ENCODE measurements around the gene DRD4.
A peak's percentile ranks its signal among the peaks of the same experiment; 100 is the strongest.

DRD4 gene

DNA sequence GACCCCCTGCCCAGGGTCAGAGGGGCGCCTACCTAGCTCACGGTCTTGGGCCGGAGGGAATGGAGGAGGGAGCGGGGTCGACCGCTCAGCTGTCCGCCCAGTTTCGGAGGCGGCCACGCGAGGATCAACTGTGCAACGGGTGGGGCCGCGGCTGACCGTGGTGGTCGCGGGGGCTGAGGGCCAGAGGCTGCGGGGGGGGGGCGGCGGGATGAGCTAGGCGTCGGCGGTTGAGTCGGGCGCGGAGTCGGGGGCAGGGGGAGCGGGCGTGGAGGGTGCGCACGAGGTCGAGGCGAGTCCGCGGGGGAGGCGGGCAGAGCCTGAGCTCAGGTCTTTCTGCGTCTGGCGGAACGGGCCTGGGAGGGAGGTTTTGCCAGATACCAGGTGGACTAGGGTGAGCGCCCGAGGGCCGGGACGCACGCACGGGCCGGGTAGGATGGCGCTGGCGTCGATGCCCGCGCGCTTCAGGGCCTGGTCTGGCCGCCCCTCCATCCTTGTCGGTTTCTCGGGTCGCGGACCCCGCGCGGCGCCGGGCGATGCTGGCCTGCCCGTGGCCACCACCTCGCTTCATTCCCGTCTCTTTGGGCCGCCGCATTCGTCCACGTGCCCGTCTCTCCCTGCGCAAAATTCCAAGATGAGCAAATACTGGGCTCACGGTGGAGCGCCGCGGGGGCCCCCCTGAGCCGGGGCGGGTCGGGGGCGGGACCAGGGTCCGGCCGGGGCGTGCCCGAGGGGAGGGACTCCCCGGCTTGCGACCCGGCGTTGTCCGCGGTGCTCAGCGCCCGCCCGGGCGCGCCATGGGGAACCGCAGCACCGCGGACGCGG is at the start of gene DRD4:
Gene DRD4 (plus strand): TSS at position 759 of the 822 bp plus-strand sequence. CDS start 36 bp downstream, at position 795.
- DNase-seq = no peak

DNA sequence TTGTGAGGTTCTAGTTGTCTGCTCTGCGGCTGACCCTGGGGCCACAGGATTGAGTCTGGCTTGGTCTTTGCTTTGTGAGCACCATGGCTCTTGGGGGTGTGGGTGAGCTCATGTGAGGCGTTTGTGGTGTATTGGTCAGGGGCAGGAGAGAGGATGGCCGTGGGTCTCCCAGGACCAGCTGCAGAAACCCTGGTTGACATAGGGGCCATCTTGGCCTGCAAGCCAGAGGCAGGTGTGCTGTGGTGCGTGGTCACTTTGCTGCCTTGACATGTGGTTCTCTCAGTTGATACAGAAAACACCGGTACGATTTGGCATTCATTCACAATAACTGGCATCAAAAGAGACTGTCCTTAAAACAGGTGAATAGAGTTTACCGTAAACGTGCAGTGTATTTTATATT is 49.5 kb upstream of the DRD4 start:
- DNase-seq = no peak

DNA sequence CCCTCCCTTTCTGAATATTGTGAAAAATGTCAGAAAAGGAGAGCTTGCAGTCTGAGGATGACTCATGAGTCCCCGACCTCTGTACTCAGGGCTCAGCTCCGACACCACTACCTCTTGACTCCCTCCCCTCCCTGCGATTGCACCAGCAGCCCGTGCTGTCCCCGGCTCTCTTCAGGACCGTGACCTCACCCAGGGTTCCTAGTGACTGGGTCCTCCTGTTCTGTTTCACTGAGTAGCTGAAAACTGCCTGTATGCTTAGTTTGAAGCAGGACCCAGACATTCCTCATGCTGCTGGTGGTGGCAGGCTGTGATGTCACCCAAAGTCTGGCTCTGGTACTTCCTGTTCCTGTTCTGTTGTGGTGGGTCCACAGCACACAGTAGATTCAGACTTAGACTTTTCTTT is 49.1 kb upstream of the DRD4 start:
- peak; percentile 62 to 66 for DNase-seq

DNA sequence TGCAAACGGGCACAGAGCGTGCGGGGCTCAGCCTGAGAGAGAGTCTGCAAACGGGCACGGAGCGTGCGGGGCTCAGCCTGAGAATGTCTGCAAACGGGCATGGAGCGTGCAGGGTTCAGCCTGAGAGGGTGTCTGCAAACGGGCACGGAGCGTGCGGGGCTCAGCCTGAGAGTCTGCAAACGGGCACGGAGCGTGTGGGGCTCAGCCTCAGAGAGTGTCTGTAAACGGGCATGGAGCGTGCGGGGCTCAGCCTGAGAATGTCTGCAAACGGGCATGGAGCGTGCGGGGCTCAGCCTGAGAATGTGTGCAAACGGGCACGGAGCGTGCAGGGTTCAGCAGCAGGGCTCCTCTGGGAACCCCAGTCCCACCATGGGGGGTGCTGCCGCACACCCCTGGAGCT is 47.3 kb upstream of the DRD4 start:
- DNase-seq = no peak

DNA sequence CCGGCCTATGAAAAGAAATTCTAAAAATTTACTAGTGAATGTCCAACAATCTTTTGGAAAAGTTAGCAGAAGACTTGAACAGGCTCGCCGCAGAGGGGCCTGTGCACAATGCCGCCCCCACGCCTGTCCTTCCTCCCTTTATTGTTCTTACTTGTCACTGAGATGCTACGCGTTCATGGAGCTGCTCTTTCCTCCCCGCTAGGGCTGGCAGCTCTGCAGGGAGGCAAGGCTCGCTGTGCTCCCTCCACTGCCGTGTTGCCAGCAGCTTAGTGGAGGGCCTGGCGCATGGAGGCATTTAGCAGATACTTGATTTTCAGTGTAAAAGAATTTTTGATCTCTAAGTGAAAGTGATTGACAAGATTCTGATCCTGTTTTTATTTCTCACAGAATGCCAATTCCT is 46.1 kb upstream of the DRD4 start:
- no peak for DNase-seq

DNA sequence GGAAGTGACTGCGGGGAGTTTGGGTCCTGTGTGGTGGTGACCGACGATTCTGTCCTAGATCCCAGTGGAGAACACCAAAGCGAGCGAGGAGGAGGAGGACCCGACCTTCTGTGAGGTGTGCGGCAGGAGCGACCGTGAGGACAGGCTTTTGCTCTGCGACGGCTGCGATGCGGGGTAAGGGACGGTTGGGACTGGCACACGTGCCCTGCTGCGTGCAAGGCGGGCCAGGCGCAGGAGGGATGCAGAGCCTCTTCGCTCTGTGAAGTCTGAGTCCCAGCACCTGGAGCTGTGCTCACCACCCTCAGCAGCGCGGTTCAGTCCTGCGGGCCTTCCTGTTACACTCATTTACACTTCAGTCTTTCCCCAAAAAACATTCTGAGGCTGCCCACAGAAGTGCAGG is 44.6 kb upstream of the DRD4 start:
- no peak for DNase-seq

DNA sequence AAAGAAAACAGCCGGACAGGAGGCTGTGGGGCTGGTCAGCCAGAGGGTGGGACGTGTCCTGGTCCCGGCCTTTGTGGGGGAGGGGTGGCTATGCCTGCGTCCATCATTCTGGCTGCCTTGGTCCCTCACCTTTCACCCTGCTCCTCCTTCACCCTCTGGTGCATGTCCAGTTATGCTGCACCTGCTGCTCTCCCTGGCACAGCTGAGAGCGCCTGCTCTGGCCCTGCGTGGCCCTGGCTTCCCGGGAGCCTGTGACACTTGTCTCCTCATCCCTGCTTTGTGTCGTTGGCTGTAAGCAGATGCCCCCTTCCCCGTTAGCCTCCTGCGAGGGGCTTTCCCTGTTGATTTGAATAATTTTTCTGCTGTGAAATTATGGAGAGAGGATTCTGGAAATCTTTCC is 44.2 kb upstream of the DRD4 start:
- DNase-seq = no peak

DNA sequence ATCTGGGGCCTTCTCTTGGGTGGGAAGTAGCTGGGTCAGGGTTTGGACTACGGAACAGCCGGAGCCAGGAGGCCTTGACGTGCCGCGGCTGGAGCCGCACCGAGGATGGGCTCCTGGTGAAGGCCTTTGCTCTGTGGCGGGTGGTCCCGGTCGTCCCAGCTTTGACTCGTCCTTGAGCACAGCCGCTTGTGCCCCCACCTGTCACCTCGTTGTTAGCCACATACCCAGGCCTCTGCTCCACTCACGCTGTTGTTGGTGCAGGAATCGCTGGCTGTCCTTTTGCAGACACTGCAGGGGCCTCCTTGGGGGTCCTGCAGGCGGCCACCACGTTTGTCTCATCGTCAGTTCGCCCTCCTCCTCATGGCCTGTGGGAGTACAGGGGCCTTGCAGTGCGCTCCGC is 43.7 kb upstream of the DRD4 start:
- DNase-seq = no peak

DNA sequence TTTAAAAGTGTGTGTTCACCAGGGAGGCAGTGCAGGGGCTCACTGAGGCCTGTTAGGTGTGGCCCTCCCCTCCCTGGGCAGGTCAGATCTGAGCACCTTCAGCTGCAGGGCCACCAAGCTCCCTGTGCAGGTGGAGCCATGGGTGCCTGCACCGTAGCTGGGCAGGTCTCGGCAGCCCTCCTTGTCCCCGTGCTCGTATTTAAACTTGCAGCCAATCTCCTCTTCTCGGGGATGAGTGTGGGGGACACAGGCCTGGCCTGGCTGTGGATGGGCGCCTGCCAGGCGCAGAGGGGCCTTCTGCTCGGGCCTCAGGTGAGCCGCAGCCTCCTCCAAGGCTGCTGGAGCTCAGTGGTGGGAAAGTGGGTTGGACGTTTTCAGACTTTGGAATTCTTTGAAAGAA is 41.7 kb upstream of the DRD4 start:
- DNase-seq = no peak

DNA sequence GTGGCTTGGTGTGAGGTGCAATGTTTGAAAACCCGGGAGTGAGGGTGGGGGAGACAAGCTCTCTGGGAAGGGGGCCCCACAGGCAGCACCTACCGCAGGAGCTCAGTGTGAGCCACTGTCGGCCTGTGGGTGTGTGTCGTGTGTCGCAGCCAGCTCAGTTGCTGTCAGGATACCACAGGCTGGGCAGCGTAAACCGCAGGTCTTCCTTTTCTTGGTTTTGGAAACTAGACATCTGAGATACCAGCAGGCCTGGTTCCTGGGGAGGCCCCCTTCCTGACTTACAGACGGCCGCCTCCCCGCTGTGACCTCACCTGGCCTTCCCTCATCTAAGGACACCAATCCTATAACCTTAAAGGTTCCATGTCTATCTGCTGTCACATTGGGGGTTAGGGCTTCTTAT is 40.7 kb upstream of the DRD4 start:
- no peak for DNase-seq

DNA sequence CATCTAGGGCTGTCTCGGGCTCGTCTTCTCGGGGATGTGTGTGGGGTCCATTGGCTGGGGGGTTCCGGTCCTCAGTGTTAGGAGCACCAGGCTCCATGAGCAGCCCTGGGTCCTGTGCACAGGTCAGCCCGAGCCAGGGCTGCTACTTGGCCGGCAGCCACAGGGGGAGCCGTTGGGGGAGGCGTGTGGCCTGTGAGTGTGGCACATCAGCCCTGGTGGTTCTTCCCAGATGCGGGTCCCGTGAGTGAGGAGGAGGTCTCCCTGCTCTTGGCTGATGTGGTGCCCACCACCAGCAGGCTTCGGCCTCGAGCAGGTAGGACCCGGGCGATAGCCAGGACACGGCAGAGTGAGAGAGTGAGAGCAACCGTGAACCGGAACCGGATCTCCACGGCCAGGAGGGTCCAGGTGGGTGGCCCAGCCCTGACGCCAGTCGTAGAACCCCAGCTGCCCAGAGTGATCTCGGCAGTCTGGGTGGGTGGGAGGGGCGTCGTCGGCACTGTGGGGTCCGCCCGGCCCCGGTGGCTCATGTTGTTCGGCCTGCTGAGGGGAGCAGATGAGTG is 39.8 kb upstream of the DRD4 start:
- DNase-seq = no peak

DNA sequence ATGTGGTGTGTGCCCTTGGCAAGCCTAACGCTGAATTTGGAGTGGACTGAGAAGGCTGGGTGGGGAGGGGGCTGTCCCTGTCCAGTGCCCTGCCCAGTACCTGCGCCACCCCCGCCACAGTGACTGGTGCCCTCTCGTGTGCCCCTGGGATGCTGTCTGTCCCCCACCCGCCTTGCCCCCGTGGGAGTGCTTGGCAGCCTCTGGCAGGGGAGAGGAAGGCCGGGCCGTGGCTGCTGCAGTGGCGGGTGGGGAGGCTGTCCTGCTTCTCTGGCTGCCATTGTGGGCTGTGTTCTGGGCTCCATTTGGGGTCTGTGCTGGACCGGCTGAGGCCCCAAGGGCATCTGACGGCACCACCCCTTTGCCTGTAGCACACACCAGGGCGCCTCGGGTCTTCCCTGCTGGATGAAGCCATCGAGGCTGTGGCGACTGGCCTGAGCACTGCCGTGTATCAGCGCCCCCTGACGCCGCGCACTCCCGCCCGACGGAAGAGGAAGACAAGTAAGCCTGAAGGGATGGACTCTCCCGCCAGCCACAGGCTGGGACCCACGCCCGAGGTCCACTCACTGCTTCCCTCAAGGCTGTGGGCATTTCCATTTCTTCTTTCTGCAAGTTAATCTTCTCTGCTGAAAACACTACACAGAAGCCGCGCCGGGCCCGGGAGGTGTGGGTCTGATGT is 38.9 kb upstream of the DRD4 start:
- DNase-seq = no peak

DNA sequence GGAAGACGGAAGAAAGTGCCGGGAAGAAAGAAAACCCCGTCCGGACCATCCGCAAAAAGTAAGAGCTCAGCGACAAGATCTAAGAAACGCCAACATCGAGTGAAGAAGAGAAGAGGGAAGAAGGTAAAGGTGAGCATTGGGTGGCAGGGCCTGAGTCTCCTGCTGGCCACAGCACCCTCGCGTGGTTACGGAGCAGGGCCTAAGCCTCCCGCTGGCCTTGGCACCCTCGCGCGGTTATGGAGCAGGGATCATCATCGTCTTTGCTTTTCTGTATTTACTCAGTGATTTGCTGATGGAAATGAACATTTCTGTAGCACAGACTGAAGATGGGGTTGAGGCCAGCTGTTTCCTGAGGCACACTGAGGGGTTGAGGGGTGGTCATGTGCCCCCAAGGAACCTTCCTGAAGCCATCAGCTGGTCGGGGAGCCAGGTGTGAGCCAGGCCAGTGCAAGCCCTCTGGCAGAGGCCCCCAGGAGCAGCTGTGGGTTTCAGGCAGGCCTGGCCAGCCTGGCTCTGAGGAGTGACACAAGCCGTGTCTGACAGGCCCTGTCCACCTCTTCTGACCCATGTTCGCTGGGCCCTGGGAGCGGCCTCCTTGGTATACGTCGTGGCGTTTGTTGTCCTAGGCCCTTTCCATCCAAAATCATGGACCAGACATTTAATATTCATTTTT is 35.4 kb upstream of the DRD4 start:
- DNase-seq = no peak

DNA sequence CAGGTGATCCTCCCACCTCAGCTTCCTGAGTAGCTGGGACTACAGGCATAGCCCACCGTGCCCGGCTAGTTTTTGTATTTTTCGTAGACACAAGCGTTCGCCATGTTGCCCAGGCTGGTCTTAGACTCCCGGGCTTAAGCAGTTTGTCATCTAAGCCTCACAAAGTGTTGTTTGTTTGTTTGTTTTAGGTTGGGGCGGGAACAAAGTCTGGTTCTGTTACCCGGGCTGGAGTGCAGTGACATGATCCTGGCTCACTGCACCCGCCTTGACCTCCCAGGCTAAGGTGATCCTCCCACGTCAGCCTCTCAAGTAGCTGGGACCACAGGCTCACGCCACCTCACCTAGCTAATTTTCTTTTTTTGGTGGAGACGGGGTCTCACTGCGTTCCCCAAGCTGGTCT is 33.9 kb upstream of the DRD4 start:
- no peak for DNase-seq

DNA sequence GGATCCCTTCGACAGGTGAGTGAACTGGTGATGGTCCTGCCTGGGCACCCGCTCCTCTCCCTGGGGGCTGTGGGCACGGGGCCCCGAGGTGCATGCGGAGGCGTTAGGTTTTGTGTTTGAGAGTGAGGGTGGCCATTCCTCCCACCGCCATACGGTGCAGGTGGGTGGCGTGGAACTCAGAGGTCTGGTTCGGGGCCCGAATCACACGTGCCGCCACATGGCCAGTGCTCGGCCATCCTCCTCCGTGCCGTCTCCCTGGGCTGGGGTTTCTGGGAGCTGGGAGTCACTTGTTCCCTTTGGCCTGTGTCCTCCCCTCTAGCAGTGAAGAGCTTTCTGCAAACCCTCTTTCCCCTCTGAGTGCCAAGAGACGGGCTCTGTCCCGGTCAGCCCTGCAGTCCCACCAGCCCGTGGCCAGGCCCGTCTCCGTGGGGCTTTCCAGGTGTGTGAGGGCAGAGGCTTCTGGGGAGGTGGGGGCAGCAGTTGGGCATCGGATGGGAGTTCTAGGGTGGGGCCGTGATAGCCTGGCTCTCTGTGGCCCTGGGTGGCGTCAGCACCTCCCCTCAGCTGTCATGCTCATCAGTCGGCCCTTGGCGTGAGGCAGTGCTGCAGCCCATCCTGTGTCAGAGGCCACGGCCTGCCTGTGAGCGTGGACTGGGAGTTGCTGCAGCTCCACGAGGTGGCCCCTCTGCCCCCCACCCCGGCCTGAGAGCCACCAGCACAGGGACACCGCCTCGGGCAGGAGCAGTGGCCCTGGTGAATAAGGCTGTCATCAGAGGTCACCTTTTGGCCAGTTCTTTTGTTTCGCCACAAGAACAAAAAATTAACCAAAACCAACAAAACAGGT is 31.6 kb upstream of the DRD4 start:
- no peak for DNase-seq

DNA sequence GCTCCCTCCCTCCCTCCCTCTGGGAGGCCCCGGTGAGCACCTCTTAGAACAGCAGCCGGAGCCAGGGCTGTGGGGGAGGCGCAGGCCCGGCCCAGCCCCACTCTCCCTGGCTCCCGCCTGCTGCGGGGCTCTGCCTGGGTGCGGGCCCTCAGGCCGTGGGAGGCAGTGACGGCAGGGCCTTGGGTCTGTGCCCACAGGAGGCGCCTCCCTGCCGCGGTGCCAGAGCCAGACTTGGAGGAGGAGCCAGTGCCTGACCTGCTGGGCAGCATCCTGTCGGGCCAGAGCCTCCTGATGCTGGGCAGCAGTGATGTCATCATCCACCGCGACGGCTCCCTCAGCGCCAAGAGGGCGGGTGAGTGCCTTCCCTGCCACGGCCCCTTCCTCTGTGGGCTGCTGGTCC is 30.8 kb upstream of the DRD4 start:
- DNase-seq = no peak

DNA sequence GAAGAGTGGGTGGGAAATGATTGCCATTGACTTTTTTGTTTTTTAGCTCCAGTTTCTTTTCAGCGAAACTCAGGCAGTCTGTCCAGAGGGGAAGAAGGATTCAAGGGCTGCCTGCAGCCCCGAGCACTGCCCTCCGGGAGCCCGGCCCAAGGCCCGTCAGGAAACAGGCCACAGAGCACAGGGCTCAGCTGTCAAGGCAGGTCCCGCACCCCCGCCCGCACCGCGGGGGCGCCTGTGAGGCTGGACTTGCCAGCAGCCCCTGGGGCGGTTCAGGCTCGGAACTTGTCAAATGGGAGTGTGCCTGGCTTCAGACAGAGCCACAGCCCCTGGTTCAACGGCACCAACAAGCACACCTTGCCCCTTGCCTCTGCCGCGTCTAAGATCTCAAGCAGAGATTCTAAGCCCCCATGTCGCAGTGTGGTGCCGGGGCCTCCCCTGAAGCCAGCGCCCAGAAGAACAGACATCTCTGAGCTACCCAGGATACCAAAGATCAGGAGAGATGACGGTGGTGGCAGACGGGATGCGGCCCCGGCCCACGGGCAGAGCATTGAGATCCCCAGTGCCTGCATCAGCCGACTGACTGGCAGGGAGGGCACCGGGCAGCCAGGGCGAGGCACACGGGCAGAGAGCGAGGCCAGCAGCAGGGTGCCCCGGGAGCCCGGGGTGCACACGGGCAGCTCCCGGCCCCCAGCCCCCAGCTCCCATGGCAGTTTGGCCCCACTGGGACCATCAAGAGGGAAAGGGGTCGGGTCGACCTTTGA is 29.9 kb upstream of the DRD4 start:
- no peak for DNase-seq

DNA sequence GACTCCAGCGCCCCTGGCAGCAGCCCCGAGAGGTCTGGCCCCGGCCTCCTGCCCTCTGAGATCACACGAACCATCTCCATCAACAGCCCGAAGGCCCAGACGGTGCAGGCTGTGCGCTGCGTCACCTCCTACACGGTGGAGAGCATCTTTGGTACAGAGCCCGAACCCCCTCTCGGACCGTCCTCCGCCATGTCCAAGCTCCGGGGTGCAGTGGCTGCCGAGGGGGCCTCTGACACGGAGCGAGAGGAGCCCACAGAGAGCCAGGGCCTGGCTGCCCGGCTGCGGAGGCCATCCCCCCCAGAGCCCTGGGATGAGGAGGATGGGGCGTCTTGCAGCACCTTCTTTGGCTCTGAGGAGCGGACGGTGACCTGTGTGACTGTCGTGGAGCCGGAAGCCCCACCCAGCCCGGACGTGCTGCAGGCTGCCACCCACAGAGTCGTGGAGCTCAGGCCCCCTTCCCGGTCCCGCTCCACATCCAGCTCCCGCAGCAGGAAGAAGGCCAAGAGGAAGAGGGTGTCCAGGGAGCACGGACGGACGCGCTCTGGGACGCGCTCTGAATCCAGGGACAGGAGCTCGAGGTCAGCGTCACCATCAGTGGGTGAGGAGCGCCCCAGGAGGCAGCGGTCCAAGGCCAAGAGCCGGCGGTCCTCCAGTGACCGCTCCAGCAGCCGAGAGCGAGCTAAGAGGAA is 29.0 kb upstream of the DRD4 start:
- DNase-seq = no peak

DNA sequence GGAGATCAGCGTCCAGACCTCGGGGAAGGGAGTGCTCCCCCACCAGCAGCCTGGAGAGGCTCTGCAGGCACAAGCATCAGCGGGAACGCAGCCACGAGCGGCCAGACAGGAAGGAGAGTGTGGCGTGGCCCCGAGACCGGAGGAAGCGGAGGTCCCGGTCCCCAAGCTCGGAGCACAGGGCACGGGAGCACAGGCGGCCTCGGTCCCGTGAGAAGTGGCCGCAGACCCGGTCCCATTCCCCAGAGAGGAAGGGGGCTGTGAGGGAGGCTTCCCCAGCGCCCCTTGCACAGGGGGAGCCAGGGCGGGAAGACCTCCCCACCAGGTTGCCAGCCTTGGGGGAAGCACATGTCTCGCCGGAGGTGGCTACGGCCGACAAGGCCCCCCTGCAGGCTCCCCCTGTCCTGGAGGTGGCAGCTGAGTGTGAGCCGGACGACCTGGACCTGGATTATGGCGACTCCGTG is 28.2 kb upstream of the DRD4 start:
- no peak for DNase-seq

DNA sequence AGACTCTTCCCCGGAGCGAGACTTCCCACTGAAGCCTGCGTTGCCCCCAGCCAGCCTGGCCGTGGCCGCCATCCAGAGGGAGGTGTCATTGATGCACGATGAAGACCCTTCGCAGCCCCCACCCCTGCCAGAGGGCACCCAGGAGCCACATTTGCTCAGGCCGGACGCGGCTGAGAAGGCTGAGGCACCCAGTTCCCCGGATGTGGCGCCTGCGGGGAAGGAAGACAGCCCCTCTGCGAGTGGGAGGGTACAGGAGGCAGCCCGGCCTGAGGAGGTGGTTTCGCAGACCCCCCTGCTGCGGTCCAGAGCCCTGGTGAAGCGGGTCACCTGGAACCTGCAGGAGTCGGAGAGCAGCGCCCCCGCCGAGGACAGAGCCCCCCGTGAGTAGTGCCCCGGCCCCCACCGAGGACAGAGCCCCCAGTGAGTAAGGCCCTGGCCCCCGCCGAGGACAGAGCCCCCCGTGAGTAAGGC is 27.7 kb upstream of the DRD4 start:
- DNase-seq = no peak

DNA sequence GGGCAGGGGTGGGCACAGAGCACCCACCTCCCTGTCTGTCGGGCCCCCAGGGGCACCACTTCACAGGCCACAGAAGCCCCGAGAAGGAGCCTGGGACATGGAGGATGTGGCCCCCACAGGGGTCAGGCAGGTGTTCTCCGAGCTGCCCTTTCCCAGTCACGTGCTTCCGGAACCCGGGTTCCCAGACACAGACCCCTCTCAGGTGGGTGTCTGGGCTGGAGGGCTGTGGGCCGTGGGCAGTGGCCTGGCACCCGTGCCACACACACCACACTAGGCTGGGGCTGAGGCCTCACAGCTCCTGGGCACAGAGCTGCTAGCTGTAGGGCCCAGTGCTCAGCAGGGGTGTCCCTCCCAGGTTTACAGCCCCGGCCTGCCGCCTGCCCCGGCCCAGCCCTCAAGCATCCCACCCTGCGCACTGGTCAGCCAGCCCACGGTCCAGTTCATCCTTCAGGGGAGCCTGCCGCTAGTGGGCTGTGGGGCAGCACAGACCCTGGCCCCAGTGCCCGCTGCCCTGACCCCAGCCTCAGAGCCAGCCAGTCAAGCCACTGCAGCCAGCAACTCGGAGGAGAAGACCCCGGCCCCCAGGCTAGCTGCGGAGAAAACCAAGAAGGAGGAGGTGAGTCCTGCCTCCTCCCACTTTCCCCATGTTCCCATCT is 26.8 kb upstream of the DRD4 start:
- no peak for DNase-seq

Data from stimulated activated CD4-positive, alpha-beta T cell treated with anti-CD3 and anti-CD28 coated beads, Interleukin-2, amount 100 ng/mL, for 24 hours (primary cell).